ENCODE measurements around the gene LILRA6.
"Not testable (repeated sequence)": the region's sequence is repeated elsewhere in the genome, so short reads cannot be mapped to it uniquely, and the experiment has no call there.

Gene LILRA6

DNA sequence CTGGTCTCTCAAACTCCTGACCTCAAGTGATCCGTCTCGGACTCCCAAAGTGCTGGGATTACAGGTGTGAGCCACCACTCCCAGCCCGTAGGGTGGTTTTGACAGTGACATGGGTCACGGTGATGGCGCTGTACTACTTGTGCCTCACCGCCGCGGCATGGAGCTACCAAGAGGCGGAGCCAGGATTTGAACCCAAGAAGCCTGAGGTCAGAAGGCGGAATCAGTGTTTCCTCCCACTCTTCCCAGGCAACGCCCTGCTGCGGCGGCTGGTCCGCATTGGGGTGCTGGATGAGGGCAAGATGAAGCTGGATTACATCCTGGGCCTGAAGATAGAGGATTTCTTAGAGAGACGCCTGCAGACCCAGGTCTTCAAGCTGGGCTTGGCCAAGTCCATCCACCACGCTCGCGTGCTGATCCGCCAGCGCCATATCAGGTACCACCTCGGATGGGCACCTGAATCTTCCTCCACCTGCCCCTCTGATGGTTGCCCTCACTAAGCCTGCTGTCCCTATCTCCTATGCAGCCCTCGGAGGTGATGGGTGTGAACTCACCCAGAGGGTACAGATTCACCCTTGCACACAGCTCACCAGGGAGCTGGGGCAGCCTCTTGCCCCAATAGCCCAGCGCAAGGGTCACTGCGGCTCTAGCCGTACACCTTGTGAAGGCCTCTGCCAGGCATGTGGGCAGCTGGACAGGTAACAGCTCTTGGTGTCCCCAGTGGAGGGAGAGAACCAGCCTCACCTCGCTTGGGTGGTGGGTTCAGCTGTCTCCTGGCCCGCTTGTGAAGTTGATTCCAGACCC lies 36.4 kb downstream of the LILRA6 start:
- DNase-seq: no peak

DNA sequence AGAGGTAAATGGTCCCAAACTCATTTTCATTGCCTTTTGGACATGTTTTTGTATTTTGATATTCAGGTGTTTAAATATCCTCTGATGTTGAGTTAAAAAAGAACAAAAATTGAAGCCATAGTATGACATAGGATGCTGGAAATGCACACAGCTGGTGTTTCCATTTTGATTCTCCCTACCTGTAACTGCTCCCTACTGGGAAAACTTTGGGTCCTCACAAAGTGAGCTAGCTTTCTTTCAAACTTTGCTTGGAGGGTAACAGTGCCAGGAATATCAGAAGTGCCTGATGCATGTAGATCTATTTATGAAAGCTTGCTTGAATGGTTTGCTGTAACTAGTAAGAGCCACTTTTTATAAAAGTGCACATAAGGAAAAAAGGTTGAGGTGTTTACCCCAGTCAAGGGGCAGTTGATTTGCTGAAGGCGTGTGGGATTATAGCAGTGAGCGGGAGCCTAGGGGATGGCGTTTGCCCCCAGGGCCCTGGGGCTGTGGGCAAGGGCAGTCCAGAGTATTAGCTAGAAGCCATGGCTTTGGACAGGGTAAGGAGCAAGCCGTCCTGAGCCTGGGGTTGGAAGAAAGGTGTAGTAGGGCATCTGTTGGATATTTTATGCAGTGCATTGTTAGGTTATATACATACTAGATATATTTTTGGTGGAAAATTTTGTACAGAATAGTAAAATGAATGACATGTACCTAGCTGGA lies 37.7 kb downstream of the LILRA6 start:
- DNase-seq: no peak

DNA sequence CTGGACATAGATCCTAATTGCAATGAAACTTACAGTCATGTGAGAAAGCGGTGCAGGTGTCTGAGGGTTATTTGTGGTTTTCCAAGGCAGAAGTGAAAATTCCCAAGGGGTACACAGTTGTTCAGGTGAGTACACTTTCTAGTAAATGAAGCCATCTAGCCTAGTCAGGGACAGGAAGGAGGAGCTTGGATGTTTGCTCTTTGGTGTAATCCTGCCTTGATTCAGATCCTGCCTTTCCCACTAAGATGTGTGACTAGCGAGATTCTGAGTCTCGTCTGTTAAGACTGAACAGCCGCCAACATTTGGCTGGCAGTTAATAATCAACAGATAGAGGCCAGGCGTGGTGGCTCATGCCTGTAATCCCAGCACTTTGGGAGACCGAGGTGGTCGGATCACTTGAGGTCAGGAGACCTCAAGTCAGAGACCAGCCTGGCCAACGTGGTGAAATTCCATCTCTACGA lies 39.4 kb downstream of the LILRA6 start:
- DNase-seq: no peak

DNA sequence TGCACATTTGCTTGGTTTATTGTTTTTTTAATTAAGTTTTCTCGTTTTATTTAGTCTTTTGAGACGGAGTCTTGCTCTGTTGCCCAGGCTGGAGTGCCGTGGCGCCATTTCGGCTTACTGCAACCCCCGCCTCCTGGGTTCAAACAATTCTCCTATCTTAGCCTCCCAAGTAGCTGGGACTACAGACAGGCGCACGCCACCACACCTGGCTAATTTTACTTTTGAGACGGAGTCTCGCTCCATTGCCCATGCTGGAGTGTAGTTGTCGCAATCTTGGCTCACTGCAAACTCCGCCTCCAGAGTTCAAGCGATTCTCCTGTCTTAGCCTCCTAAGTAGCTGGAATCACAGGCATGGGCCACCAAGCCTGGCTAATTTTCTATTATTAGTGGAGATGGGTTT lies 40.6 kb downstream of the LILRA6 start:
- DNase-seq: no peak

DNA sequence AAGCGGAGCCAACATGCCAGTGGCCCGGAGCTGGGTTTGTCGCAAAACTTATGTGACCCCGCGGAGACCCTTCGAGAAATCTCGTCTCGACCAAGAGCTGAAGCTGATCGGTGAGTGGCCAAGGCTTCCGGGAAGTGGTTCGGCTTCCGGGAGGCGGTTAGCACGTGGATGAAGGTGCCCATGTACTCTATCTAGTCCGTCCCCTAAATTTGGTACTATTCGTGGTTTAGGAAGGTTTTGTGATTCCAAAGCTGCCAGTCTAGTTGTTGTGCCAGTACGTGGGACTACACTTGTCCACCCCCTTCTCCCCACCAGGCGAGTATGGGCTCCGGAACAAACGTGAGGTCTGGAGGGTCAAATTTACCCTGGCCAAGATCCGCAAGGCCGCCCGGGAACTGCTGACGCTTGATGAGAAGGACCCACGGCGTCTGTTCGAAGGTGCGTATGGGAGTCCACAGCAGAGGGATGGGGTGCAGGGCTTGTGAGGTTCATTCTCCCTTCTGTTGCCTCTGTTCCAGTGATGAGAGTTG lies 41.4 kb downstream of the LILRA6 start:
- DNase-seq: no peak

DNA sequence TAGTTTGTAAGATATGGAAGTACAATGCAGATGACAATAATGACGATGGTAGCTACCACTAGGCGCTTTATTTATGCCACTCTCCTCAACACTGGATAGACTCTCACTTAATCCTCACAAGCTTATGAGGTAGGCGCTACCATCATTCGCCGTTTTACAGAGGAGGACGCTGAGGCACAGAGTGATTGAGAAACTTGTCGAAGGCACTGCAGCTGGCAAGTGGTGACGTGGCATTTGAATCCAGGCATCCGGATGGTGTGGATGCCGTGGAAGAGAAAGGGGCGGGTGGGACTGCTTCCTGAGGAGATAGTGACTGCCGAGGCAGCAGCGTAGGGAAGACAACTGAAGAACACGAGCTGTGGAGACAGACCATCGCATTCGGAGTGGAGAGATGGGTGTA lies 43.2 kb downstream of the LILRA6 start:
- no peak for DNase-seq

DNA sequence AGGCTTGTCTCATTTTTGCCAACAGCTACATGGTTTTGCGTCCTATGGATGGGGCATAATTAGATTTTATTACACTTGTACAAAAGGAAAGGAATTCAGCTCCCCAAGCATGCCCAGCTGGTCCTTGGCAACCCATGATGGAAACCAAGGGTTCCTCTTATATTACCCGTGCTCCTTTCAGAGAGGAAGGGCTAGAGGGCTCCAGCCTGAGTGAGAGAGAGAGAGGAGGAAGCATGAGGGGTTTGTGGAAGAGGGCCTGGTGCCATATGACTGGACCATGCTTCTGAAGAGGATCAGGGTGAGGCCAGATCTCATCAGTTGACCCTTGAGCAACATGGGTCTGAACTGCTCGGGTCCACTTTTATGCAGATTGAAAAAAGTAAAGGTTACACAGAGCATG lies 45.5 kb downstream of the LILRA6 start:
- no peak for DNase-seq

DNA sequence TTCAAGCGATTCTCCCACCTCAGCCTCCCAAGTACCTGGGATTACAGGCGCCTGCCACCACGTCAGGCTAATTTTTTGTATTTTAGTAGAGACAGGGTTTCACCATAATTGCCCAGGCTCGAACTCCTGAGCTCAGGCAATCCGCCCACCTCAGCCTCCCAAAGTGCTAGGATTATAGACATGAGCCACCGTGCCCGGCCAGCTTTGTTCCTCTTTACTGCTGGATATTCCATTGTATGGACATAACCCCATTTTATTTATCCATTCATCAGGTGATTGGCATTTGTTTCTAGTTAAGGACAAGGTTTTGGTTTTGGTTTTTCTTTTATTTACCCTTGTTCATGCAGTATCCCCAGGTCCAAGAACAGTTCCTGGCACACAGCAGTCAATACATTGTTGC lies 46.1 kb downstream of the LILRA6 start:
- DNase-seq: no peak

DNA sequence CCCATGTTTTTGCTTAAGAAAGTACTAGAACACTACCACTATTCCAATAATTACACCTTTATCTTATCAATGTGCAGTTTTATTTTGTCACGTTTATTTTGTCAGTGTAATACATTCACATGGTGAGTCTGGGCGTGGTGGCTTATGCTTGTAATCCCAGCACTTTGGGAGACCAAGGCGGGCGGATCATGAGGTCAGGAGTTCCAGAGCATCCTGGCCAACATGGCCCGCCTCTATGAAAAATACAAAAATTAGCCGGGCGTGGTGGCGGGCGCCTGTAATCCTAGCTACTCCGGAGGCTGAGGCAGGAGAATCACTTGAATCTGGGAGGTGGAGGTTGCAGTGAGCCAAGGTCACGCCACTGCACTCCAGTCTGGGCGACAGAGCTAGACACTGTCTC lies 48.1 kb downstream of the LILRA6 start:
- not testable (repeated sequence) for DNase-seq

DNA sequence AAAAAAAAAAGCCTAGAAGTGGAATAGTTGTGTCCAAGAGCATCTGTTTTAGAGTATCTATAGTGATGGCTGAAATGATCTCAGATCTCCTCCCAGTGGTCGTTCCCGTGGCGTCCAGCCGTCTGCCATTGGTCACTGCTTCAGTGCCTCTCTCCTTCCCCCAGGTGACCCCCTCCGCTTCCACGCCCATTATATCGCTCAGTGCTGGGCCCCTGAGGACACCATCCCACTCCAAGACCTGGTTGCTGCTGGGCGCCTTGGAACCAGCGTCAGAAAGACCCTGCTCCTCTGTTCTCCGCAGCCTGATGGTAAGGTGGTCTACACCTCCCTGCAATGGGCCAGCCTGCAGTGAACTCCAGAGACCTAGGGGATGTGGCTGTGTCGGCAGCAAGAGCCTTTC lies 49.6 kb downstream of the LILRA6 start:
- DNase-seq: no peak

DNA sequence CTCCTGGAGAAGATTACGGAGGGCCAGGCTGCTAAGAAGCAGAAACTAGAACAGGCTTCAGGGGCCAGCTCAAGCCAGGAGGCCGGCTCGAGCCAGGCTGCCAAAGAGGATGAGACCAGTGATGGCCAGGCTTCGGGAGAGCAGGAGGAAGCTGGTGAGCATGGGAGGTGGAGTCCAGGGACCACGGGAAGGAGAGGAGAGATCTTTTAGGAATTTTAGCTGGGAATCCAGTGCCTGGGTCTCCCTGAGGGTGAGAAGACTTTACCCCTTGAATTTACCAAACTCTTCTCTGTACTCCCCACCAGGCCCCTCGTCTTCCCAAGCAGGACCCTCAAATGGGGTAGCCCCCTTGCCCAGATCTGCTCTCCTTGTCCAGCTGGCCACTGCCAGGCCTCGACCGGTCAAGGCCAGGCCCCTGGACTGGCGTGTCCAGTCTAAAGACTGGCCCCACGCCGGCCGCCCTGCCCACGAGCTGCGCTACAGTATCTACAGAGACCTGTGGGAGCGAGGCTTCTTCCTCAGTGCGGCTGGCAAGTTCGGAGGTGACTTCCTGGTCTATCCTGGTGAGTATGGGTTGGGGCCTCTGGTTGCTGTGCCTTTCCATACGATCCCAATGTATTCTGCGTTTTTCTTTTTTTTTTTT lies 50.7 kb downstream of the LILRA6 start:
- no peak for DNase-seq

DNA sequence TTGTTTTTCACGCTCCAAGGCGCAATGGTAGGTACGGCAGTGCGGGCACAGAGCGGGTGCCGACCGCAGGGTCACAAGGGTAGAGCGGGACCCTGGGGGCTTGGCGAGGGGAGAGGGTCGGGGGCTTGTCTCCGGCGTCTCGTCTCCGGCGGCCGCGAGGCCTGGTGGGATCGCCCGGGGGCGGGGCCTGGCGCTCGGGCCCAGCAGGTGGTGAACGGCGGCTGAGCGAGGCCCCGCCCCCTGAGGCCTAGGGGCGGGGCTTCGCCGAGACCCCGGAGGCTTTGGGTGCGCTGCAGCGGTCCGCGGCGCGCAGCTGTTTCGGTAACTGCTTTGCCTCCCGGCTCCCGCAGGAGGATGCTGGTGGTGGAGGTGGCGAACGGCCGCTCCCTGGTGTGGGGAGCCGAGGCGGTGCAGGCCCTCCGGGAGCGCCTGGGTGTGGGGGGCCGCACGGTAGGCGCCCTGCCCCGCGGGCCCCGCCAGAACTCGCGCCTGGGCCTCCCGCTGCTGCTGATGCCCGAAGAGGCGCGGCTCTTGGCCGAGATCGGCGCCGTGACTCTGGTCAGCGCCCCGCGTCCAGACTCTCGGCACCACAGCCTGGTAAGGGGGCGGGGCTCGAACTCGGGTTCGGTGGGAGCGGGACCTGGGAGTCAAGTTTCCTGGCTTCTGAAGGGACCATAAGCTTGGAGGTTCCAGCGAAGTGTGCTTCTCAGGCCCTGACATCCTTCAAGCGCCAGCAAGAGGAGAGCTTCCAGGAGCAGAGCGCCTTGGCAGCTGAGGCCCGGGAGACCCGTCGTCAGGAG lies 51.4 kb downstream of the LILRA6 start, which contains the start of gene TSEN34:
Gene TSEN34, plus strand, starts transcription at position 298 of the 800 bp plus-strand sequence. Its CDS starts 57 bp downstream, at position 355.
- peak; percentile 73 for DNase-seq

DNA sequence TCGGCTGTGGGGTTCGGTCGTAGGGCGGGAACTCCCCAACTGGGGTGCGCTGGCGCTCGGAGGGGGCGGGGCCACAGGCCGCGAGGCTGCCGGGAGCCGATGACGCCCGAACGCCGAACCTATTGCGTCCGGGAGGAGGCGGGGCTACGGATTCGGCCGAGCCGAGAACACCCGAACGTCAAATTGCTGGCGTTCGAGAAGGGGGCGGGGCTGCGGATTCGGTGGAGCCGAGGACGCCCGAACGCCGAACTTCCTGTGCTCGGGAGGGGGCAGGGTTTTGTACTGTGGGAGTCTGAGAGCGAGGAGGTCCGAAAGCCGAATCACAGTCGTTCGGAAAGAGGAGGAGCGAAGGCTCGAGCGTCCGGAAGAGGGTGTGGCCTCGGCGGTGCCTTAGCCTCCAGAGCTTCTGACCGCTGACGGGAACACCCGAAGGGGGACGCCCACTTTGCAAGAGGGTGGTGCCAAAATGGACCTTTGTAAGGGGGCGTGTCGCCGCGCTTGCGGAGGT lies 52.0 kb downstream of the LILRA6 start:
- DNase-seq: peak; percentile 99

DNA sequence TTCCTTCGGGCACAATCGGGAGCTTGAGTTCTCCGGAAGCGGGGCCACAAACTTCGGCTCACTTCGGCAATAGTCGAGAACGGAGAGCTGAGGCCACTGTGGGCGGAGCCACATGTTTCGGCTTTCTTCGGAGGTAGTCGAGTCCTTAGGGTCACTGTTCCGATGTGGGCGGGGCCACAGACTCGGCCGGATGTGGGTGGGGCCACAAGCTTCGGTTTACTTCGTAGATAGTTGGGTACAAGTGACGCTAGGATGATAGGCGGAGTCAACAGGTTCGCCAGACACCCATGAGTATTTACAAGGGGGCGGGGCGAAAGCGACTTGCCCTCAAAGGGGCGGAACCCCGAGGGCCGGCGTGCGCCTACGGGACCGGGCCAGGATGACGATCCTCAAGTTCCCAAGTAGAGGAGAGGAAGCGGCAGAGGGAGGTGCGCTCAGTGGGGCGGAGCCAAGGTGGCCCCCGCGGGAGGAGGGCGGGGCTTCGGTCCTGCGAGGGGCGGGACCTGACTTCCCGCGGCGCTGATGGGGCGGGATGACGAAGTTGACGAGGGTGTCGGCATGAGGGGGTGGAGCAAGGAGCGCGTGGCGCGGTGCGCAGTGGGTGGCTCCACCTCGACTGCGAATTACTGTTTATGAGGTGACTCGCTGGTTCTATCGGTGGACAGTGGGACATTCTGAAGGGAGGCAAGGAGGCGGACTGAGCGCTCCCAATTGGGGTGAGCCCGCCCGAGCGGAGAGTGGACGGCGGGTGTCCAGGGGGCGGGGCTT lies 52.7 kb downstream of the LILRA6 start:
- peak; percentile 100 for DNase-seq

DNA sequence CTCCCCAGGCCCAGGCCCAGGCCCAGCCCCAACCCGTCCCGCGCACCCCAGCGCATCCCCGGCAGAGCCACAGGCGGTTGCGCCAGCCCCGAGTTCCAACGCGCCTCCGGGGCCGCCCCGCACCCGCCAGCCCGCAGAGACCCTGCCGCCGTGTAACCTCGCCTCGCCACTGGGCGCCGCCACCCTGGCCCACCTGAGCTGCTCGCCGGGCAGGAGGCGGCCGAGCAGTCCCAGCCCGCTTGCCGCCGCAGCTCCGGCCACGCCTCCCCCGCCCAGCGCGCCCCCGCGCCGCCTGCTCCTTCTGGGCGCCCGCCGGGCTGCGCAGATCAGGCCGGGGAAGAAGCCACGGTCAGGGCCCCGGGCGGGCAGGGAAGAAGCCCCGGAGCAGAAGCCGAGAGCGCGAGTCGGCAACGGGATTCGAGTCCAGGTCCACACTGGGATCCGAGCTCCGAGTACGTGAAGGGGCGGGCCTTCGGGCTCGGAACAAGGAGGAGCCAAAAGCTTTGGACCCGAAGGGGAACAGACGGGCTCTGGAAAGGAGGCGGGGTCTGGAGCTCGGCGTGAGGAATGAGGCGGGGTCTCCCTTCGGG lies 53.4 kb downstream of the LILRA6 start, which contains the start of gene MBOAT7:
Gene MBOAT7, minus strand, starts transcription at position 436 of the 590 bp plus-strand sequence. CDS start 1,072 bp downstream, outside the sequence.
- DNase-seq: peak; percentile 88

DNA sequence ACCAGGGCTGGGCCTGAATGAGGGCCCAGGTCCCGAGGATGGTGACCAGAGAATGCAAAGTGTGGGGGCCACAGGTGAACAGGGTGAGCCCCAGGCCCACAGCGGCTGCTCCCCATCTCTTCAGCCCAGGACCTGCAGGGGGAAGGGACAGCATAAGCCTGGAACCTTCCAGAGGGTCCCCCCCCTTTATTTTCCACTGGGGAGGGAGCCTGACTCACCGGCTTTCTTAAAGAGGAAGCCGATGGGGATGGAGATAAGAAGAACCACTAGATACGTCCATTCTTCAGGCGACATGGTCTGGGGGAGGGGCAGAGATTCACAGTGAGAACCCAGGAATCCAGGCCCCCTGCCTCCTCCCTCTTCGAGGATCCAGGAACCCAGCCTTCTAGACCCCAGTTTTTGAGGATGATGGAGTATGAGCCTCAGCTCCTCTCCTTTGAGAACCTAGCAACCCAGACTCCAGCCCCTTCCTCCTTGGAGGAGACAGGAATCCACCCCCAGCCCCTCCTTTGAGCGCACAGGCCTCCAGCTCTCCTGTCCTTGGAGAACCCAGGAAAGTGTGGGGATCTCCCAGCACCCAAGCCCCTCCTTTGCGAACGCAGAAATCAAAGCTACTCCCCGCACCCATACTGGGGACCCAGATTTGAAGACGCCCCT lies 54.2 kb downstream of the LILRA6 start:
- DNase-seq: no peak

DNA sequence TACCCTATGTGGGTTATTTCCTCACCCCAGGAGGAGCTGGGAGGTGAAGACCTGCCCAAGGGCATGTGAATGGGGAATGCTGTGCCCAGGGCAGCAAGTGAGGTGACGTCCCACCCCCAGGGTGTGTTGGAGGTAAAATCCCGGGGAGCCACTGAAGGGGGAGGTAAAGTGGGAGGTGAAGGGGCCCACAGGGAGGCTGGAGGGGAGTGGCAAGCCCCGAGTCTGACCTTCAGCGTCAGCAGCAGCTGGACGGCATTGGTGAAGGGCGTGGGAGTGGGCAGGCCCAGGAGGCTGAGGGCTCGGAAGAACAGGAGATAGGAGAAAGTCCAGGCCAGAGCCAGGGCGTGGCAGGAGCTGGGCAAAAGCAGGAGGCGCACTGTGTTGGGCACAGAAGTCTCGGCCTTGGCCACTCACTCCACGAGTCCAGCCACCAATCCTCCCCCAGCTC lies 55.6 kb downstream of the LILRA6 start:
- DNase-seq: no peak

Data from COR-L47 (cell line).